GM19099 (cell line): ENCODE results near the gene CST8.

Experiments used
- POLR2A ChIP-seq: IDR thresholded peaks from 3 replicates; pipeline ENCODE4 v1.6.1; 2011; ENCODE audit warnings: low read depth; ENCODE audit not compliant: insufficient read length; ENCODE audit errors: extremely low read depth

Gene CST8

DNA sequence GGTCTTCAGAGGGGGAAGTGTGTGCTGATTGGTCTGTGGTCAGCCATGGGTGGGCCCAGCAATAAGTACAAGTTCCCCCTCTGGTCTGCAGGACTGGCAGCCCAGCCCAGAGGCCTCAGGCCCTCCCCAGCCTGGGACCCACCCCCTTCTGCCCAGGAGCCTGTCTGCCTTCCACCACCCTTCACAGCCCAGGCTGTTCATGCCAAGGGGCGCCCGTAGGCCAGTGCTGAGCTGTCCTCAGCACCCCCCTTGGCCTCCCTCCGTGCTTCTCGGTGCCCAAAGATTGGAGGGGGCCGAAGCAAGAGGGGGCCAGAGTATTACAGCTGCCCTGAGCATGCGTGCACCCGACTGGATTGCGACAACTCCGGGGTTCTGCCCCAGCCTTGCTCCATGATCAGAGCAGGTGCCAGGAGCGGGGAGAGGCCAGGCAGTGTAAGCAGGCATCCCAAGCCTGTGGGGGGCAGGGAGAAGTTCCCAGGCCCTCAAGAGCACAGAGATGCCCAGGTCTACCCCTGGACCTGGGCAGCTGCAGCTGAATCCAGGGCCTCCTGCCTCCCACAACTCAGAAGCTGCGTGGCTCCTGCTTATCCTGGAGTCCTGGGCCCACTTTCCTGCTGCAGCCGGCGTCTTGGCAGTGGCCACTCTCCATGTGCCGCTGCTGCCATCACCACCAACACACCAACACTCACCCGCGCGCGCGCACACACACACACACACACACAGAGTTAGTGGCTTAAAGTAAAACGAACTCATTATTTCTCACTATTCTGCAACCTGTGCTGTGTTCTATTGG lies 44.1 kb downstream of the CST8 start:
- no peak for TF ChIP-seq POLR2A

DNA sequence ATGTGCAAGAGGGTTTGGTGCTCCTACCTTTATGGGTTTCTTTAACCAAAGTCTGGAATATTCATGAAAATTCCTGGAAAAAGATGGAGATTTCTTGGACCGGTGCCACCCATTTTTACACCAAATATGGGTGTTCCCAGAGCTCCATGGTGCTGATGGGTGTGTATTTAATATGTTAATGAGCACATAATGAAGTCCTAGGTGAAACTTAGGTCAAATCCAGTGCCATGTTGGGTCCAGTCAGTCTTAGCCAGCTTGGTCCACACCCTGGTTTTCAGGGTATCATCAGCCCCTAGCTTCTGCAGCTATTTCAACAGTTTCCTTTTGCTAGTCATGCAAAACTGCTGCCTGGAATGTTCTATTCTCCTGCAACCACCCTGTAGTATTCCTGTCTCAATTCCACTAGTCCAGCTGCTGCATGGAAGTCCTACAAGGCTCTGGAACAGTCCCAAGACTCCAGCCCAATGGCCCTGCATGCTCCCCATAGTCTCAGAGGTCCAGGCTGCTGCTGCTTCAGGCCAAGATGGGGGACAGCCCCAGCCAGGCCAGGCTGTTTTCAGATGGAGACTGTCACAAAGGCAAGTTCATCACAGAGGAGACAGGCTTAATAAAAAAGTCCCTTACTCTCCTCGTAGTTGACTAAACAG lies 45.5 kb downstream of the CST8 start:
- no peak for TF ChIP-seq POLR2A

DNA sequence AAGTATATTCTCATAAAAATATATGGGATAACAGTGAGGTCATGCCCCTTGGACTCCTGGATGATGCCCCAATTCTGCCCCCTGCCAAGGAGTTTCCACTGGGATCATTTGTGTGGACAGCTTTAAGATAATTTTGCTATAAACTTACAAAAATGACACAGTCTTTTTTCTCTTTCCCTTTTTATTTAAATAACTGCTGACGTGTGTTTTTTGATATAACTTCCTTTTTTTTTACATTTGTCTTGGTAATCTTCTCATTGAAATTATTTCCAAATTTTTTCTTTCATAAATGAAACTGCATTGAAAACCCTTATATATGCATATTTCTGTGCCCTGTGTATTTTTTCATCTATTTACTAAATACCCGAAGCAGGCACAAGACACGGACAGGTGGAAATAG lies 46.1 kb downstream of the CST8 start:
- TF ChIP-seq POLR2A: no peak

DNA sequence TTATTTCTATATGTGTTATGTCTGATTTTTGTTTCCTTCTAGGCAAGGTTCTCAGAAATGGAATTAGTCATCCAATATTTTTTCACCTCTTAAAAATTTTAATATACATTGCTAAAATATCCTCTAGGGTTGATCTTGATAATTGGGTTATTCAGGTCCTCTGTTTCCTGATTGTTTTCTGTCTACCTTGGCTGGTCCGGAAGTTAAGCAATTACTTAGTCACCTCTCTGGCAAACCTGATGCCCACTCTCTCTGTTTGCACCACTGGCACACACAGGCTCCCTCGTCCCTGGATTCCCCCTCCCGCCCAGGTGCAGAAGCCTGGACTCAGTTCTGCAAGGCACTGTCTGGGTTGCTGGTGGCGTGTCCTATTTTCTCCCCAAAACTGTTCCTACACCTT lies 49.7 kb downstream of the CST8 start:
- TF ChIP-seq POLR2A: no peak

DNA sequence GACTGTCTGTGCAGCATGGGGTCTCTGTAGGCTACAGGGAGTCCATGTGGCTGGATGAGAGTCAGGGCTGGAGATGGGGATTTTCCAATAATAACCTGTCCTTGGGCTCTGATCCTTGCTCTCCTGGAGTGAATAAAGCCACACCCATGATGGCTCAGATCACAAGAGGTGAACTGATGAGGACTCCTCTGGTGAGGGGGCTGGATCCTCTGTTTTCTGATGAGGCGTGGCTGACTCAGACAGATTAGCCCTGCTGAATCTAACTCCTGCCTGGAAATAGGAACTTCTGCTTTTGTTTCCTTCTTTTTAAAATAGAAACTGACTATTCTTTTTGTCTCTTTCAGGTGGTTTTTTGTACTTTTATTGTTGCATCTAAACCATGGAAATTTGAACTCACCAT lies 50.4 kb downstream of the CST8 start:
- no peak for TF ChIP-seq POLR2A

DNA sequence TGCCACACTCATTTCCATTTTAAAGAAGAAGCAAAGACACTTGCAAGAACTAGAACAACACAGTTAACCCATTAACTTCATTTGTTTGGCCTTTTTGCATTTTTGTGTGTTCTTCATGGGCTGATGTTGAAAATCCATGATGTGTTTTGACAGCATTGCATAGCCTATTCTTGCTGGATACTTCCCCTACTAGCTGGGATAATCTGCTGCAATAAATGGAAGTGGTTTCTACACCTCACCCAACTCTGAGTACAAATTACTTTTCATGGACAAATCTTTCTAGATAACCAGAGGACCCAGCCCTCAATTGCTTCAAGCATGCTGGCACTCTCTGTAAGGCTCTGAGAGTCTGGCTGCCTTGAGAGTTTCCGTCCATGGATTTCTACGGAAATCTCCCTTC lies 50.9 kb downstream of the CST8 start:
- no peak for TF ChIP-seq POLR2A

DNA sequence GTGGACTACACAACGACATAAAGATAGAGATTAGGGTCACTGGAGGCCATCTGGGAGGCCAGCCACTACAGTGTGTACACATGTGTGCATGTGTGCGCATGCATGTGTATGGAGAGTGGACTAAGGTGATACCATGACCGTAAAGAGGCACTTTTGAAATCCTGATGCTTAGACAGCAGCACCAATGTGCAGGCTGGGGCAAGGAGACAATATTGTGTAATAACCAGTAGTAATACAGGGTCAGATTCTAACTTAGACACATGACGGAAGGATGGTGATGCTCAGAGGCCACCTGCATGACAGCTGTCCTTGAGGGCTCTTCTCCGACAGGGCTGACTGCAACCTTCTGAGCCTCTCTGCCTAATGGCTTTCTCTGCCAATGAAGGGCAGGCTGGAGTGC lies 51.9 kb downstream of the CST8 start:
- no peak for TF ChIP-seq POLR2A

DNA sequence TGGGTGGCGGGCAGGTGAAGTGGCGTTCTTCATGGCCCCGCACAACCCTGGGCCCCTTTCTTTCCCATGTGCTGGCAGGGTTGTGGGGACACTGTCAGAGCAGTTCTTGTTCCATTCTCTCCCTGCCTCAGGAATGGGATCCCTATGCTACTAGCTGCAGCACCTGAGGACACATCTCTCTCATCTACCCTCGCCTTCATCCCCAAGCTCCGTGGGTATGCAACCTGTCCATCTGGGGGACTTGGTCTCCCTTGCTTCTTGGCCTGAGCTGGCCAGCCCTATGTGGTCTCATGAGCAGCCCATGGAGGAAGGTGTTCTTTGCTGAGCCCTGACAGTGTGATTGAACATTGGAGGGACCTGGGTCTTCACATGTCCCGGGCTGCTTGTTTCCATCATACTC lies 53.2 kb downstream of the CST8 start:
- no peak for TF ChIP-seq POLR2A
